ENCODE measurements around the gene CYP51A1.
"Not testable (repeated sequence)": the region's sequence is repeated elsewhere in the genome, so short reads cannot be mapped to it uniquely, and the experiment has no call there.

CYP51A1 gene

DNA sequence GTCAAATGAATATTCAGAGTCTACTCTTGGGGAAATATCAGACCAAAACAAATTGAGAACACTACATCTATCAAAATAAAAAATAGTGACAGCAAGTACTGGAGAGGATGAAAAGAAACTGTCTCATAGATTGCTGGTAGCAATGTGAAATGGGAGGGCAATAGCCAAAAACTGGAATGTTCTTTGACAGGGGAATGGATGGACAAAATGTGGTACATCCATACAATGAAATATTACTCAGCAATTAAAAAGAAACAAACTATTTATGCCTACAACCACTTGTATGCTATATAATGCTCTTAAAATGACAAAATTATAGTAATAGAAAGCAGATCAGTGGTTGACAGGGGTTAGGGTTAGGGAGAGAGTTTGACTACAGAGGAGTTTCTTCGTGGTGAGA lies 46.0 kb downstream of the CYP51A1 start:
- no peak for TF ChIP-seq CTCF (IDR thresholded peaks at IDR 0.05)
- Mint-ChIP-seq H3K4me1 (no peaks in the 10 kb centered on the region), H3K27me3 (ENCODE audit: low read depth, poor library complexity) (no peaks in the 10 kb centered on the region), H3K27ac (no peak overlapping the region), H3K9me3 (peaks cover 20% of the 10 kb centered on the region), H3K4me3 (no peak overlapping the region), H3K36me3 (ENCODE audit: low read depth) (peaks cover 88% of the 10 kb centered on the region)
- no peak for DNase-seq

DNA sequence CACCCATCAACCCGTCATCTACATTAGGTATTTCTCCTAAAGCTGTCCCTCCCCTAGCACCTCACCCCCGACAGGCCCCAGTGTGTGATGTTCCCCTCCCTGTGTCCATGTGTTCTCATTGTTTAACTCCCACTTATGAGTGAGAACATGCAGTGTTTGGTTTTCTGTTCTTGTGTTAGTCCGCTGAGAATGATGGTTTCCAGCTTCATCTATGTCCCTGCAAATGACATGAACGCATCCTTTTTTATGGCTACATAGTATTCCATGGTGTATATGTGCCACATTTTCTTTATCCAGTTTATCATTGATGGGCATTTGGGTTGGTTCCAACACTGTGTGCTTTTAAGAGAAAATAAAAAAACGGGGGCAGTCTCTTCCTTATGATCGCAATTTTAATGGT lies 50.4 kb downstream of the CYP51A1 start:
- not testable (repeated sequence) for H3K4me1 Mint-ChIP-seq; DNase-seq; H3K4me3 Mint-ChIP-seq; H3K27me3 Mint-ChIP-seq (ENCODE audit: low read depth, poor library complexity); H3K27ac Mint-ChIP-seq
- H3K36me3 Mint-ChIP-seq (ENCODE audit: low read depth): peaks cover 81% of the 10 kb centered on the region
- peaks cover 17% of the 10 kb centered on the region for H3K9me3 Mint-ChIP-seq

- H3K36me3 Mint-ChIP-seq (ENCODE audit: low read depth): peaks cover 74% of the 10 kb centered on the region
Observed at GRCh38 chr7:92076509-92076908, 57.8 kb downstream of the CYP51A1 start.

DNA sequence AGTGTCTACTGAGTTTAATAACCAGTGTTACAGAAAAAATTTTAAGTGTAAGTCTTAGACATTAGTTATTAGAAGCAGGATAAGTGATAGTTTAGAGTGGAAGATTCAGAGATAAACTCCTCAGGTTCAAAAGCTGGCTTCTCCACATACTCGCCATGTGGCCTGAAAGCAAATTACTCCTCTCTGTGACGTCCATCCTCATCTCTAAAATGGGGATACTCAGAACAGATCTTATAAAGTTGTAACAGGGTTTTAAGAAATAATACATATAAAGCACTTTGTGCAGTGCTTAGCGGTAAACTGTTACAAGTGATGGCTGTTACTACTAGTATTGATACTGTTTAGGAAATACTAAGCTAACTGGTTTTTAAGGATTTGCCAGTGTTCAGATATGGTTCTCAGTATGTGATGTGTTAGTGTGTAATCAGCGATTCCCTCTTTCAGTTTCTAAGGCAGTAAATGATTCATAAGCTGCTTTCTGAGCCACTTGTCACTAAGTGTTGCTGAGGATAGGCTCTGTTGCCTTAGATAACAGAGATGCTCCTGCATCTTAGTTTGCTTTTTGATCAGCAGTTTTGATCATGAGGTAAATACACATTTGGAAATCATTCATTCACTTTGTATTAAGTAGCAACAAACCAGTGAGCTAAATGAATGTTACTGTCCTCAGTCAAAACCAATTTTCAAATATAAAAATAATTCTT lies 58.7 kb downstream of the CYP51A1 start:
- Mint-ChIP-seq H3K4me3 (no peak overlapping the region), H3K9me3 (no peaks in the 10 kb centered on the region), H3K27me3 (ENCODE audit: low read depth, poor library complexity) (no peaks in the 10 kb centered on the region), H3K4me1 (no peaks in the 10 kb centered on the region), H3K27ac (no peak overlapping the region), H3K36me3 (ENCODE audit: low read depth) (peaks cover 75% of the 10 kb centered on the region)
- TF ChIP-seq CTCF (IDR thresholded peaks at IDR 0.05): no peak
- DNase-seq: no peak

More at GRCh38 chr7:92076509-92076908, 57.8 kb downstream of the CYP51A1 start:
- Mint-ChIP-seq H3K4me1 (no peaks in the 10 kb centered on the region), H3K27ac (no peak overlapping the region), H3K27me3 (ENCODE audit: low read depth, poor library complexity) (no peaks in the 10 kb centered on the region), H3K9me3 (no peaks in the 10 kb centered on the region), H3K4me3 (no peak overlapping the region)
- TF ChIP-seq CTCF (IDR thresholded peaks at IDR 0.05): no peak
- DNase-seq: no peak

- H3K27ac Mint-ChIP-seq: no peak overlapping the region
- H3K4me3 Mint-ChIP-seq: no peak overlapping the region
- H3K36me3 Mint-ChIP-seq (ENCODE audit: low read depth): peaks cover 76% of the 10 kb centered on the region
- no peaks in the 10 kb centered on the region for H3K27me3 Mint-ChIP-seq (ENCODE audit: low read depth, poor library complexity)
- H3K4me1 Mint-ChIP-seq: no peaks in the 10 kb centered on the region
- no peak for TF ChIP-seq CTCF (IDR thresholded peaks at IDR 0.05)
- DNase-seq: no peak
- no peaks in the 10 kb centered on the region for H3K9me3 Mint-ChIP-seq
Observed at GRCh38 chr7:92072708-92073107, 61.6 kb downstream of the CYP51A1 start.

DNA sequence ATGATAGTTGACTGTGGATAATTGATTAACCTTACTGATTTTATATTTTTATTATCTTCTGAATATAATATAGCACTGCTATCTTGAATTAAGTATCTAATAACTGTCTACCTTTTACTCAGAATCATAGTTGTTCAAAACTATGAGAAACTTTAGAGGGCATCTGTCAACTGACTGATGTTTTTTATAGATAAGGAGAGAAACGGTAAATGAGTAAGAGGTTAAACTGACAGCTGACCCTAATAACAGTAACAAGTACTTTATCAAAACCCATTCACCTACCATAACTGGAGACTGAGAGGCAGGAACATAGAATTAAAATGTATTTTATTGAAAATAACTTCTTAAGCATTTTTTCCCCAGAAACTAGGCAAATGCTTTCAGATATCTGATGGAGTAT lies 62.2 kb downstream of the CYP51A1 start:
- no peaks in the 10 kb centered on the region for H3K4me1 Mint-ChIP-seq

More for the DNA sequence above, 62.2 kb downstream of the CYP51A1 start:
- no peak overlapping the region for H3K4me3 Mint-ChIP-seq
- H3K27me3 Mint-ChIP-seq (ENCODE audit: low read depth, poor library complexity): no peaks in the 10 kb centered on the region
- no peak for TF ChIP-seq CTCF (IDR thresholded peaks at IDR 0.05)
- no peaks in the 10 kb centered on the region for H3K9me3 Mint-ChIP-seq
- H3K36me3 Mint-ChIP-seq (ENCODE audit: low read depth): peaks cover 76% of the 10 kb centered on the region
- no peak overlapping the region for H3K27ac Mint-ChIP-seq
- no peak for DNase-seq
